DOHH2 (cell line): ENCODE data around the gene CLDN14.

ENCODE experiments used
- H3F3A ChIP-seq: fragments of 200-600 bp; sonication (generic), shearing (Covaris generic); 2 replicates; pipeline ENCODE4 v1.6.0; 2016; ENCODE audit warnings: antibody characterized with exemption, mild to moderate bottlenecking; ENCODE audit not compliant: control insufficient read depth, insufficient read depth
- H3K27ac ChIP-seq: fragments of 200-600 bp; sonication (generic); 2 replicates; pipeline ENCODE4 v1.5.1; 2014; ENCODE audit warnings: low read depth, mild to moderate bottlenecking, low read length, moderate library complexity
- H3K27me3 ChIP-seq: fragments of 200-600 bp; sonication (generic); 2 replicates; pipeline ENCODE4 v1.6.1; 2014; ENCODE audit warnings: mild to moderate bottlenecking, low read length, mixed read lengths; ENCODE audit not compliant: control insufficient read depth
- H3K36me3 ChIP-seq: fragments of 200-600 bp; sonication (generic); 2 replicates; pipeline ENCODE4 v1.6.1; 2014; ENCODE audit warnings: mild to moderate bottlenecking, low read length, moderate library complexity, mixed read lengths; ENCODE audit not compliant: control insufficient read depth
- H3K4me1 ChIP-seq: fragments of 200-600 bp; sonication (generic); 2 replicates; pipeline ENCODE4 v1.6.1; 2014; ENCODE audit warnings: mild to moderate bottlenecking, low read length, mixed read lengths; ENCODE audit not compliant: control insufficient read depth
- H3K4me2 ChIP-seq: fragments of 200-600 bp; sonication (generic); 2 replicates; pipeline ENCODE4 v1.6.0; 2014; ENCODE audit warnings: mild to moderate bottlenecking, low read length, moderate library complexity
- H3K4me3 ChIP-seq: fragments of 200-600 bp; sonication (generic); 2 replicates; pipeline ENCODE4 v1.5.1; 2014; ENCODE audit warnings: mild to moderate bottlenecking, low read length, mixed read lengths
- H3K79me2 ChIP-seq: fragments of 200-600 bp; sonication (generic); 2 replicates; pipeline ENCODE4 v1.6.1; 2014; ENCODE audit warnings: mild to moderate bottlenecking, low read length, mixed read lengths; ENCODE audit not compliant: control insufficient read depth
- H3K9me2 ChIP-seq: fragments of 200-600 bp; sonication (generic); replicated peaks from 2 replicates; pipeline ENCODE4 v1.6.1; 2014; ENCODE audit warnings: mild to moderate bottlenecking, low read length, mixed read lengths; ENCODE audit not compliant: control insufficient read depth
- H3K9me3 ChIP-seq: fragments of 200-600 bp; sonication (generic); 2 replicates; pipeline ENCODE4 v1.6.1; 2014; ENCODE audit warnings: antibody characterized with exemption, low read length, mixed read lengths; ENCODE audit not compliant: control insufficient read depth, insufficient read depth
- H4K20me1 ChIP-seq: fragments of 200-600 bp; sonication (generic); 2 replicates; pipeline ENCODE4 v1.6.0; 2014; ENCODE audit warnings: low read depth, mild to moderate bottlenecking, antibody characterized with exemption, low read length, moderate library complexity; ENCODE audit not compliant: control insufficient read depth, insufficient read depth
- CTCF ChIP-seq: fragments of 200-600 bp; sonication (generic); IDR thresholded peaks from one replicate; pipeline ENCODE4 v1.5.1; 2014; ENCODE audit warnings: antibody characterized with exemption, mild to moderate bottlenecking, low read depth, low read length; ENCODE audit not compliant: poor library complexity, severe bottlenecking
- EZH2phosphoT487 ChIP-seq: fragments of 200-600 bp; sonication (generic); IDR thresholded peaks from 2 replicates; pipeline ENCODE4 v1.6.1; 2017; ENCODE audit warnings: borderline replicate concordance, mild to moderate bottlenecking, antibody characterized with exemption, low read length, moderate library complexity, mixed read lengths

The CLDN14 gene

GRCh38 chr21:36526104-36526503 is 46.2 kb upstream of the CLDN14 start:
- TF ChIP-seq EZH2phosphoT487 (no peak), CTCF (no peak)
- no peak overlapping the region for H3K4me2 ChIP-seq
- no peaks in the 10 kb centered on the region for H3K9me2 ChIP-seq
- no peaks in the 10 kb centered on the region for H3K79me2 ChIP-seq
- no peaks in the 10 kb centered on the region for H4K20me1 ChIP-seq
- no peaks in the 10 kb centered on the region for H3F3A ChIP-seq
- H3K4me3 ChIP-seq: no peak overlapping the region
- no peaks in the 10 kb centered on the region for H3K27me3 ChIP-seq
- no peaks in the 10 kb centered on the region for H3K9me3 ChIP-seq
- H3K36me3 ChIP-seq: no peaks in the 10 kb centered on the region
- no peaks in the 10 kb centered on the region for H3K4me1 ChIP-seq
- no peak overlapping the region for H3K27ac ChIP-seq

GRCh38 chr21:36524477-36524876 is 44.6 kb upstream of the CLDN14 start:
- no peaks in the 10 kb centered on the region for H3K9me3 ChIP-seq
- no peaks in the 10 kb centered on the region for H3K4me1 ChIP-seq
- no peak overlapping the region for H3K4me3 ChIP-seq
- no peaks in the 10 kb centered on the region for H3K36me3 ChIP-seq
- no peak overlapping the region for H3K27ac ChIP-seq
- no peaks in the 10 kb centered on the region for H3F3A ChIP-seq
- no peaks in the 10 kb centered on the region for H4K20me1 ChIP-seq
- H3K4me2 ChIP-seq: no peak overlapping the region
- no peaks in the 10 kb centered on the region for H3K27me3 ChIP-seq
- H3K79me2 ChIP-seq: no peaks in the 10 kb centered on the region
- TF ChIP-seq CTCF (no peak), EZH2phosphoT487 (no peak)
- H3K9me2 ChIP-seq: no peaks in the 10 kb centered on the region

GRCh38 chr21:36522219-36522808 is 42.4 kb upstream of the CLDN14 start:
- TF ChIP-seq CTCF (no peak), EZH2phosphoT487 (no peak)
- no peaks in the 10 kb centered on the region for H3K36me3 ChIP-seq

More at GRCh38 chr21:36522219-36522808, 42.4 kb upstream of the CLDN14 start:
- no peaks in the 10 kb centered on the region for H3K9me2 ChIP-seq
- H3K27ac ChIP-seq: no peak overlapping the region
- no peaks in the 10 kb centered on the region for H4K20me1 ChIP-seq
- H3K79me2 ChIP-seq: no peaks in the 10 kb centered on the region
- H3K4me1 ChIP-seq: no peaks in the 10 kb centered on the region
- peaks cover 2% of the 10 kb centered on the region; the same call in 1 of the 2 replicates for H3K27me3 ChIP-seq
- H3K9me3 ChIP-seq: no peaks in the 10 kb centered on the region
- no peak overlapping the region for H3K4me3 ChIP-seq
- no peaks in the 10 kb centered on the region for H3F3A ChIP-seq
- no peak overlapping the region for H3K4me2 ChIP-seq
